Left kidney (tissue), 2 donors: ENCODE measurements around the gene CRYGN. TPM values are rescaled to one million over a fixed set of nuclear protein-coding genes. Genes with fewer than 3 reads are reported as not detected.

ENCODE experiments used
- DNase-seq: peaks from one replicate; pipeline ENCODE4 v3.0.0-alpha.2; 2013
- polyA plus RNA-seq: library from polyadenylated mRNA; unstranded; fragments of 120-200 nt; gene quantifications from one replicate; pipeline ENCODE4 v1.2.1, GENCODE V29; 2013; ENCODE audit not compliant: insufficient read length

CRYGN gene
- polyA plus RNA-seq, 1 donor = 4.4 TPM

DNA sequence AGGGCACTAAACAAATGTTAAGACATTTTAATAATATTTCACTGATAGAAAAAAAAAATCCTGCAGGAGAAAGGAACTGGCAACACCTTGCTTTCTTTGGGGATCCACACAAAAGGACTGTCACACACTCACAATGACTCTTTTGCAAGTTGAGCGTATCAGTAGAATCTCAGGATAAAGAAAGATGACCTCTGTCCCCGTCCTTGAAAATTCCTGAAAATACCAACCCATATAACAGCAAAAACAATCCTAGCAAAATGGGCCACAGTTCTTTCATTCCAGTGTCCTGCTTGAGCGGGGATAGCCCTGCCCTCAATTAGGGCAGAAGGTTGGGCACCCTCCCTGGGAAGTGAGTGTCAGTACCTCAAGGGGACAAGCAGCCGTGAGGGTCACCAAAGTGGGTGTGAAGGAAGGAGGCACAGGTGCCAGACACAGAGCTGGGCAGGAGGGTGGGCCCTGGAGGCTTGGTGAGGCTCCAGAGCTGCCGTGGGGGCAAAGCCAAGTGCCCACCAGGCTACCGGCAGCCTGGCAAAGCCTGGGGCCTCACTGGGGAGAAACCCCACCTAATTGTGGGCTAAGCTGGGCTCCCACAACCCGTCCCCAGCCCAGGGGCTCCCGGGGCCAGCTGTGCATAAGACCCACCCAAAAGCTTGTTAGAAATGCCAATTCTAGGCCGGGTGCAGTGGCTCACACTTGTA is 32.9 kb downstream of the CRYGN start:
- DNase-seq = no peak

DNA sequence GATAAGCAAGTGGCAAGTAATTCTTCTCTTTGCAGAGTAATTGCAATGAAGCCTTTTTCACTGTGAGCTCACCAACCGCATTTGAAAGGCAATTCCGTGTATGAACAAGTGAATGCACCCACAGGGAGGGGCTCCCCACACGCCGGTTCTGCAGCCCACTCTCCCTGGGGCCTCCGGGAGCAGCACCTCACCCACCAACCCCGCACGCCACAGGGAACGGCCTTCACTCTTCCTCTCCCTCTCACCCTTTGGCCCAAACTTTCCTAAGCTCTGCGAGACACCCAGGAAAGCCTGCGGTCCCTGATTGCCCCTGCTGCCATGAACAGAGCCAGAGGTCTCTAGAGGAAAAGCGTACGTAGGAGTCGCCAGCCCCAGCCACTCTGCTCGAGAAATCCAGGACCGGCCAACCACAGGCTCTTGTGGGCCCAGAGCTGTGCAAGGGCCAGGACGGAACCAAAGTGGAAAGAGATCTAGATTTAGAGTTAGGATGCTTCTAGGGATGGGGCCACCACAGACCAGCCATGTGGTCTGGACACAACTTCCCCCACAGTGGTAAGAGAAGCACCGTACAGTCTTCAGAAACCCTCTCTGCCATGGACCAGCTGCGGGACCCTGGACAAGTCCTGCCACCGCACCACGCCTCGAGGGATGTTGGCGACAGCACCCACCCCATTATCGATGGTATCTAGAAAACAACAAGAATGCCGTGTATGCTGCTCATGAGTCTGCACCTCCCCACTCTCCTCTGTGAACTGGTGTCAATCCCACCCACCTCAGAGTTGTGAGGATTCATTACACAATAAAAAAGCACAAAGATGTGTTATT is 33.7 kb downstream of the CRYGN start:
- no peak for DNase-seq

- no peak for DNase-seq
These were observed 34.4 kb downstream of the CRYGN start for GRCh38 chr7:151405588-151405987.

DNA sequence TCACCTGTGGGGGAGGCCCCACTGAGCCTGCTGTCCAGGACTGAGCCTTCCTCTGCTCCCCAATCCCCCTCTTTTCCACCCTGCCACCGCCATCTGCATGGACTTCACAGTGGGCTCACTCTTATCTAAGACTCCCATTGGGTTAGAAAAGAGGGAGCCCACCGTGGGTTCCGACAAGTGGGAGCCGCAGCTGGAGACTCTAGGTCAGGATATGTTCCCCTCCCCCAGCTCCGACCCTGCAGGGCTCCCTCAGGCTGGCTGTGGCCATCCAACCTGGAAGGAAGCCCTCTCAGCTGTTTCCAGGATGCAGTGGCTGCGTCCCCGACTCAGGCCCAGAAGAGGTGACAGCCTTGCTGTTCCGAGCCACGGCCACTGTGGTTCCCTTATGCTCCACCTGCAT is 34.9 kb downstream of the CRYGN start:
- no peak for DNase-seq

- DNase-seq = no peak
These were observed 35.5 kb downstream of the CRYGN start for GRCh38 chr7:151404216-151405011.

DNA sequence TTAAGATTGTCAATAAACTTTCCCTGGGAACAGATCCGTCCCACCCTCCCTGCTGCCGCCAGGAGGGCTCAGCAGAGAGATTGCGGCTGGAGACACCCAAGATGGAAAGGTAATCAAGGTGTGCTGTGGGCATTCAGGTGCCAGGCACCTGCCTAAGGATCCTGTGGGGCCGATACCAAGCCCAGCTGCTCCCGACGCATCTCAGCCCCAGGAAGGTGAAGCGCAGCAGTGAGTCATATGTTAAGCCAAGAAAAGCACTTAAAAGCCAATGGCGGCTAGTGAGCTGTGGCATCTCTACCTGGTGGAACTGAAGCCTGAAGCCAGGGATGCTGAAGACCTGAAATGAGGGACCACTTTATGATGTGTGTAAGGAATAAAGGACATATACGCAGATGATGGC is 36.2 kb downstream of the CRYGN start:
- DNase-seq = no peak

- DNase-seq = no peak
These were observed 37.7 kb downstream of the CRYGN start for GRCh38 chr7:151402029-151402835.

DNA sequence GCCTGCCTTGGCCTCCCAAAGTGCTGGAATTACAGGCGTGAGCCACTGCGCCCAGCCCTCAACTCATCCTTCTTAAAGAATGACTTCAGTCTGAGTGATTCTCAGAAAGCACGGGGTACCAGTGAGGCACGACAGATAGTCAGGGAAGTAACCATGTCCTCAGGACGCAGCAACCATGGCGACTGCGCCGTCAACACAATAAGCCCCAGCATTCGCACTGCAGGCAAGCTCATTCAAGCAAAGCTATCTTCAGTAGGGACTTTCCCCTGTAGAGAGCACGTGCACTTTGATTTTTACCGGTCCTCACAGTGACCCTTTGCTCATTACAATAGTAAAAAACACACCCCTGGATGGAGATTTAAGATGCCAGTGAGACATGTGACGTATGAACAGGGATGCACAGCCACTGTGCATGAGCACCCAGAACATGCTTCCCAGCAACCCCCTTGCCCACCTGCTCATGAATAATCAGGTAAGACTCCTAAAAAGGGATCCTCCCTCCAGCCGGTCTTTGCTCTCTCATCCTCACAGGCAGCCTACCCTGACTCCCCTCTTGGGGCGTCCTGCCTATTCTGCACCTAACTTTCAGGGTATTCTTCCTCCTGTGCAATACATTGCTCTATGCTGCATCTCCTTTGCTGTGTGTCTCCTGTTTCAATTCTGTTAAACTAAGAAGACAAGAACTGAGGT is 39.2 kb downstream of the CRYGN start:
- no peak for DNase-seq

GRCh38 chr7:151399906-151400305 is 40.0 kb downstream of the CRYGN start:
- DNase-seq = no peak

- no peak for DNase-seq
These were observed 40.7 kb downstream of the CRYGN start for GRCh38 chr7:151399305-151399601.

DNA sequence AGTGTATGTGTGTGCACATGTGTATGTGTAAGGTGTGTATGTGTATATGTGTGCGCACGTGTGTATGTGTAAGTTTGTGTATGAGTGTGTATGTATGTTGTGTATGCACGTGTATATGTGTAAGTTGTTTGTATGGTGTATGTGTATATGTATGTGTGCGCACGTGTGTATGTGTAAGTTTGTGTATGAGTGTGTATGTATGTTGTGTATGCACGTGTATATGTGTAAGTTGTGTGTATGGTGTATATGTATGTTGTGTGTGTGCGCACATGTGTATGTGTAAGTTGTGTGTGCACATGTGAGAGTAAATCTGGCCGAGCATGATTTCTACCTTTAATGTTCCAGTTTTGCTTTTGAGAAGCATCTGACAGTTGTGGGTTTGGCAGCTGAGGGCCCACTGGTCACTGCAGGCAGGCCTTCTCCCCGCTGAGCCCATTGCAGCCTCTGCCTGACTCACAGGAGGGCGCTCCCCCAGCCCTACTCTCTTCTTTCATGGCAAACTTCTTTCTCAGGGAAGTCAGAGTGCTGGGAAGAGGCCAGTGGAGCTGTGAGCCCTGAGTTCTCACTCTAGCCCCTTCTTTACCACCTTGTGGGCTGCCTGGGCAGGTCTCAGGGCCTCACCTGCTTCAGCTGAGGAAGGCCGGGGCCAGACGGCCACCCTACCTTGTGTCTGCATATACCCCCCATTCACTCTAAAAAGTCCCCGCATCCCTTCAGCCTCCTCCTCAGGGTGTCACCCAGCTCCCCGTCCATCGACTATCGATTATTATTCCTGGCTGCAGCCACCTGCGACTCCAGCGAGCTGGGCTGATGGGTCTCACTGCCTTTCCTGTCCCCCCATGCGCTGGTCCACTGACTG is 41.3 kb downstream of the CRYGN start:
- DNase-seq = no peak

DNA sequence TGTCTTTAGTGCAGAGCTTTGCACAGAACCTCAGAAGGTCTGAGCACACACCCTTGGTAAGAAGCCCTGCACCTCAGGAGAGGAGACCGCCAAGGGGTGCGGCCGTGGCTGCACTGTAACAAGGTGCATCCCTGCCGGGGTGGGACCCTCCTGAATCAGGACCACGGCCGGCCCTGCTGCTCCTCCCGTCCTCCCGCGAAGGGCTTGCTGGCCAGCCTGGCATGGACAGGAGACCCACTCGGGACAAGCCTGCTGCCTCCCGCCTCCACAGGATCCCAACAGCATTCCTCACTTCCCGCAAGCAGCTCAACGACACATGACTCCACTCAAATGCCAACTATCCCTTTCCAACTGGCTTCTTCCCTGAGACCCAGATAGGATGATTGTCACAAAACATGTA is 42.9 kb downstream of the CRYGN start:
- no peak for DNase-seq

DNA sequence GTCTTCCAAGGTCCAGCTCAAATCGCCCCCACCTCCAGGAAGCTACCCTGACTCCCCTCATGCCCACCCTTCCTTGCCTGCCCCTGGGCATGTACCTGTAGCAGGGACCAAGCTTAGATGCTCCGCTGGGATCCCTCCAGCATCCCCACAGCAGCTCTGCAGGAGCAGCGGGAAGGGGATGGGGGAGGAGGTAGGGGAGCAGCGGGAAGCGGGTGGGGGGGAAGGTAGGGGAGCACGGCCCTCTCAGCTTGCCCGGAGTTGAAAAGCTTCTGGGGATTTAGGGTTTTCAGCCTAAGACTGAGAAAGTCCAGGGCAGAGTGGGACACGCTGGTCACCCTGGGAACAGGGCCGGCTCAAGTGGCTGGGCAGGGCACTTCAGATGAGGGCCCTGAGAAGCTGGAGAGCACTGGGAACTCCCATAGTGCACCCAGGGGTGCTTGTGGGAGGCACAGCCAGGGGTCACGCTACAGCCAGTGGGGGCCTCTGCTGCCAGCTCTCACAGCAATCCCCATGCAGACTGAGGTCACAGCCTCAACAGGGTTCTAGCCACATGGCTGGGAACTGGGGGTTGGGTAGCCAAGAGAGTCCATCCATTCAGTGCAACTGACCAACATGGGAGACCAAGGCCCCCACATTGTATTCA is 43.5 kb downstream of the CRYGN start:
- no peak for DNase-seq

GRCh38 chr7:151395036-151395367 is 44.9 kb downstream of the CRYGN start:
- no peak for DNase-seq

- no peak for DNase-seq
These were observed 45.6 kb downstream of the CRYGN start for GRCh38 chr7:151394076-151395035.

- DNase-seq = no peak
These were observed 46.6 kb downstream of the CRYGN start for GRCh38 chr7:151393031-151393977.

DNA sequence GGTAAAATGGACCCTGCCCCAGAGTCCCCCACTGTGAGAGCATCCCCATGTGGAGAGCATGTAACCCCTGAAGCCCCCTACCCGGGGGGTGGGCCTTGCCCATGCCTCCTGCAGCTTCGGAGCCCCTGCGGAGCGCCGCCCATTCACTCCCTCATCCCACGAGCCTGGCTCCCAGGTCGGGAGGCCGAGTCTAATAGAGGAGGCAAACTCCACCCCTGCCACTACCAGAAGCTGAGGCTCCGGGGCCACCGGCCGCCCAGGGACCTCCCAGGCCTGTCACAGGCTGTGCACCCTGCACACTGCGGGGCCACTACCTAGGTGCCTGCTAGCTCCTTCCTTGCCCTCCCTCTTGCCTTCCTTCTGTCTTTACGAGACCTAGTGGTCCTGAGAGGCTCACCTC is 47.5 kb downstream of the CRYGN start:
- no peak for DNase-seq

GRCh38 chr7:151392002-151392401 is 47.9 kb downstream of the CRYGN start:
- DNase-seq = no peak
